HG02798 (cell line): Measurements from ENCODE around the gene VDR.

Source experiments
- ATAC-seq: cut with Tn5 transposase; IDR thresholded peaks from one replicate; pipeline ENCODE4 v1.9.1; 2021; ENCODE audit warnings: mild to moderate bottlenecking; ENCODE audit not compliant: unreplicated experiment, poor library complexity

Gene VDR

DNA sequence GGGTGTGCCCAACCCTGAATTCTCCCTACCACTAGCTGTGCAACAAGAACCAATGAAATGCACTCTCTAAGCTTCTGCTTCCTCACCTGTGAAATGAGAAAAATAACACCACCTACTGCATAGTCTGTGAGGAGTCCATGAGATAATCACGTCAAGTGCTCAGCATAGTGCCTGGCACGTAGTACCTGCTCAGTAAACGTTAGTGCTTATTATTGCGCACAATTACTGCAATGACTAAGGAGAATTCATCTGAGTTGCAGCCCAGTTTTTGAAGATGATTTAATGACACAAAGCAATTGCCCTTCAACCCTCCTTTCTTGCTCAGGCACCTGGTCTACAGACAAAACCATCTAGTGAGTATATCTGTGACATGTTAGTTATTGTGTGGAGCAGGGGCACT lies 8.8 kb downstream of the VDR start:
- ATAC-seq: no peak

- no peak for ATAC-seq
These were observed 10.1 kb downstream of the VDR start for GRCh38 chr12:47894652-47895051.

DNA sequence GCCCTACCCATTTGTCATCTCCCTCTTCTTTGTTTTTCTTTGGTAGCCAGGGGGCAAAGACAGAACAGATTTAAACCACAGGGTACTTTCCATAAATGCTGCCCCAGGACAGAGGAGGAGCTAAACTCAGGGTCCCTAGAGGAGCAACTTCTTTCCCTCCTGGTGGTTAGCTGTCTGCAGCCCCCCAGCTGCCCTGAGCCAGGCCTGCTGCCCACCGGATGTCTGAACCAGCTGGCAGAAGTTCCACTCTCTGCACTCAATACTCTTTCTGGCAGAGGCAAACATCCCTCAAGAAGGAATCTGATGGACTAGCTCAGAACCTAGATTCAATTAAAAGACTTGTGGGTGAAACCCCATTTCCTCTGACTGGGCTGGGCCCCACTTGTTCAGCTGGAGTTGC lies 10.7 kb downstream of the VDR start:
- peak; percentile 37 for ATAC-seq

DNA sequence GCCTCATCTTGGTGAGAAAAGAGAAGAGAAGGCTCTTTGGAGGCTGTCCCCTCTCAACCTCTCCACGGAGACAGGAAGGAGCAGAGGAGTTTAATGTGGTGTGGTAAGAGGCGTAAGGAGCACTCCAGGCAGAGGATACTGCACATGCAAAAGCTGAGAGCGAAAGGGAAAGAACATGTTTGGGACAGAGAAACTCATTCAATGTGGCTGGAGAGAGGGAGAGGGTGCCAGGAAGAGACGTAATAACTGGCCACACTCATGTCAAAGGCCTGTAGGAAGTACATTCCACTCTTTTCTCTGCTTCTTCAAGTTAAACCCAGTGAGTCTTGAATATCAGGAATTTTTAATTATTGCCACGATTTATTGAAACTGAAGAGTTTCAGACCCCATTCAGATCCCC lies 12.0 kb downstream of the VDR start:
- no peak for ATAC-seq

- no peak for ATAC-seq
These were observed 13.4 kb downstream of the VDR start for GRCh38 chr12:47891356-47891755.

DNA sequence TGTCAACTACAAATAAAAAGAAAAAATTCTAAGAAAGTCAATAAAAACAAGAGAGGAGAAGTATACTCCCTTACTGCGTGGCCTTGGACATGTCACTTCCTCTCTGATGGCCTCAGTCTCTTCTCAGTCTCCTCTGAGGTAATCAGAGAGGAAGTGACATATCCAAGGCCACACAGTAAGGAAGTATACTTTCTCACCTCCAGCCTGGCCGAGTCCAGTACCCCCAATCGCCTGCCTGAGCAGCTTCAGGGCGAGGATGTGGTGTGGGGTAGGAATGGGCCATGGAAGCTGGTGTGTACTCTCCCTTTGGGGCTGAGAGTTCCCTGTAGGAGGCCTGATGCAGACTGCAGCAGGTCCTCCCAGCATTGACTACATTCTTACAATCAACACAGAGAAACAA lies 15.8 kb downstream of the VDR start:
- peak; percentile 34 for ATAC-seq

- no peak for ATAC-seq
These were observed 16.5 kb downstream of the VDR start for GRCh38 chr12:47888153-47888819.

- ATAC-seq: no peak
These were observed 17.3 kb downstream of the VDR start for GRCh38 chr12:47887529-47887928.

DNA sequence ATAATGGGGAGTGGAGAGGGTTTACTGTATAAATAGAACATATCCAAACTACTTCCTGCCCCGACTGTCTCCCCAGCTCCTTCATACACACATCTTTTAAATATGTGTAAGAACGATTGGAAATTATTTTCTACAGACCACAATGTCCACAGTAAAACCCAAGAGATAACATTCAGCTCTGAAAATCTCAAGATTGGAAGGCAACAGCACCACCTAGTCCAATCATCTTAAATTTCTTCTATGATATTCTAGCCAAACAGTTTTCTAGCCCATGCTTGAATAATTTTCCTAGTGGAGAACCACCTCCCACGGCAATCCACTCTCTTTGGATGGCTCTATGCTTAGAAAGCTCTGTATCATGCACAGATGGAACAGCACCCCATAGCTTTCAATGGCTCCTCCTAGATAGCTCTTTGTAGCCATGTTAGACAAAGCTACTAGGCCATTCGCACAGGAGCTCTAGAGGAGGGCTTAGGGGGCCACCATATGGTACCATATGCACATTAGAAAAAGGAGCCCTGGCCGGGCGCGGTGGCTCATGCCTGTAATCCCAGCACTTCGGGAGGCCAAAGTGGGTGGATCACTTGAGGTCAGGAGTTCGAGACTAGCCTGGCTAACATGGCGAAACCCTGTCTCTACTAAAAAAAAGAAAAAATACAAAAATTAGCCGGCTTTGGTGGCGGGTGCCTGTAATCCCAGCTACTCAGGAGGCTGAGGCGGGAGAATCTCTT lies 18.1 kb downstream of the VDR start:
- no peak for ATAC-seq

- no peak for ATAC-seq
These were observed 19.2 kb downstream of the VDR start for GRCh38 chr12:47885566-47885965.

GRCh38 chr12:47885012-47885501 lies 19.7 kb downstream of the VDR start:
- peak; percentile 54 for ATAC-seq

DNA sequence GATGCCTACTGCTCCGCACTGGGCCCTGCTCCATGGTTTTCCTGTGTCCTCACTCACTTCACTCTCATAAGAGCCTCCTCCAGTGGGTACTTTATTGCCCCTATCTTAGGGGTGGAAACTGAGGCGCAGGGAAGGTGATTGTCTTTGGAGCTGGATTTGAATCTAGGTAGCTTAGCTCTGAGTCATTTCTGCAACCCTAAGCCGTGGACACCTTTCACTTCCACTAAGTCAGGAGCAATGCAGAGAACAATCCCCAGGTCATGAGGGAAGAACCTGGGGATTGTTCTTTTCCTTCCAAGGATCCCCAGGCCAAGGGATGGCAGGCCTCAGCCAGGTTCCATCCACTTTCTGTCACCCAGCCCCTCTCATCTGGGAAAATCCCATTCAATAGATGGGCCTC lies 20.3 kb downstream of the VDR start:
- no peak for ATAC-seq

DNA sequence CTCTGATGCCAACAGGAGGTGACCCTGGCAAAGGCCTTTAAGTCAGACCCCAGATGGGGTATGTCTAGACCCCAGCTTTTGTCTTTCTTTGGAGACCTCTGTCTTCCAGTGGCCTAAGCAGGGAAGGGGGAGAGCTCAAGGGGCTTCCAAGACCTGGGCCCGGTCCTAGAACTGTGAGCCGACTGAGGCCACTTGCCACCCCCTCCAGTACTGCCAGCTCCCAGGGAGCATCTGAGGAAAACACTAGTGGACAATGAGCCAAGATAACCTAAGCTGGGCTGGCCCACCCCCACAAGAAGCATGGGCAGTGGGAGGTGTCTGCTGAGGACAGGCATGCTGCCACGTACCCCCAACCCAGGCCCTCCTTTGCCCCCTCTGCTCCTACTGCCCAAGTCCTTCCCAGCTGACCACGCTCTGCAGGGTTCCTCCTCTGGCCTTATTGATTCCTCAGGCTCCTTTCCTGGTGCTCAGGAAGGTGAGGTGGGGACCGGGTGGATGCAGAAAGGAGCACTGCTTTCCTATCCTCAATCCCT lies 21.1 kb downstream of the VDR start:
- no peak for ATAC-seq

DNA sequence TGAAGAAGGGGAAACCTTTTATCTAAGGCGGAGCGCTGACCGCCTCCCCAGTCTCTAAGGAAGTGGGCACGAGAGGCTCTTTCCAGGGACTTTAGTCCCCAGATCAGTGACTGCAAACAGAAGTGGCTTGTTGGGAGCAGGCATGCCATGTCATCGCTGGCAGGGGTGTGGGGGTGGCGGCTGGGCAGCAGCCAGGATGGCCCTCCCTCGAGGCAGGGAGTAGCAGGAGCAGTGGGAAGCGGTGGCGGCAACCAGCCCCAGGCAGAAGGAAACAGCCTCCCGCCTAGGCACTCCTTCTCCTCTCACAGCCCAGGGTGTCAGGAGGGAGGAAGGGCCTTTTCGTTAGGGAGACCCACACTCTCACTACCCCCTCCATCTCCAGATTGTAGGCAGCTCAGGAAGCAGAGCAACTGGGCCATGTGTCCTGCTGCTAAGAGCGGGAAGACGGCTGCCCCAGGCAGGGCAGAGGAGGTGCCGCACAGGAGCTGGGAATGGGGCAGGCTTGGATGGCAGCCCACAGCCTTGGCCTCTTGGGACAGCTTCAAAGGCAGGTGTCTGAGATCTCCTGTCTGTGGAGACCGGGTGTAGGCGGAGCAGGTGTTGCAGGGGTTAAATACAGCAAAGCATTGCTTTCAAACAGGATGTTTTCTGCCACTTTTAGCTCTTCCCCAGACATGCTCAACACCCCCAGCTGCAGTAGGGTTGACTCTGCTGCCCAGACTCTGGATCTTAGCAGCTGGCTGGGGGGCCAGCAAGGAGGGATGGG lies 21.8 kb downstream of the VDR start:
- peak; percentile 82 for ATAC-seq

- no peak for ATAC-seq
These were observed 22.9 kb downstream of the VDR start for GRCh38 chr12:47881826-47882427.

DNA sequence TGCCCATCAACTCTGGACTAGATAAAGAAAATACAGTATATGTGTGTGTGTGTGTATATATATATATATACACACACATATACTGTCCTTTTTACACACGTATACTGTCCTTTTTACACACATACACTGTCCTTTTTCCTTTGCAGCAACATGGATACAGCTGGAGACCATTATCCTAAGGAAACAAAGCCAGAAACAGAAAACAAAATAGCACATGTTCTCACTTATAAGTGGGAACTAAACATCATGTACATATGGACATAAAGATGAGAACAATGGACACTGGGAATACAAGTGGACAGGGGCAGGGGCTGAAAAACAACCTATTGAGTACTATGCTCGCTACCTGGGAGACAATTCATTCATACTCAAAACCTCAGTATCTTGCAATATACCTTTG lies 23.7 kb downstream of the VDR start:
- ATAC-seq: no peak

GRCh38 chr12:47878918-47879481 lies 25.8 kb downstream of the VDR start:
- no peak for ATAC-seq

DNA sequence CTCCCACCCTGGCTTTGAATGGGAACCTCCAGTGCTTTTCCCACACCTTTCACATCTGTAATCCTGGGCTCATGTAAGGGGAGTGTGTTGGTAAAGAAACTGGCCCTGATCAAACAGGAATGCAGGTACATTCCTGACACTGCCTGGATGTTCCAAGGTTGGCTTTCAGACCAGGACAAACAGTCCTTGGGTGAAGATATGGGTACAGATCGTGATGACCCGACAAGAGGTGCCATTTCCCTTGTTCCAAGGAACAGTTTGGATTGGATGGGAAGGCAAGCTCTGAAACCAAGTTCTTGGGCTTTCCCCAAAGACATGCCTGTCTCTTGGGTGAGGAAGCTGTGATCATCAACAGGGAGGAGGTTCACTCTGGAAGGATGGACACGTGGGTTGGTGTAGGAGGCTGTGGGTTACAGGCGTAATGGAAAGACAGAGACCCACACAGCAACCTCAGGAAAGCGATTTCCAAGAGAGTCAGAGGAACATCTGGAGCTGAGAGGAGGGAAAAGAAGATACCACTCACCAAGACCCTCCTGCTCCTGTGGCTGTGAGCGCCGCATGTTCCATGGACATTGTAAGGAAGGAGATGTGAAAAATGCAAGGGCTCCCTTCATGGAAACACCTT lies 26.4 kb downstream of the VDR start:
- ATAC-seq: no peak

DNA sequence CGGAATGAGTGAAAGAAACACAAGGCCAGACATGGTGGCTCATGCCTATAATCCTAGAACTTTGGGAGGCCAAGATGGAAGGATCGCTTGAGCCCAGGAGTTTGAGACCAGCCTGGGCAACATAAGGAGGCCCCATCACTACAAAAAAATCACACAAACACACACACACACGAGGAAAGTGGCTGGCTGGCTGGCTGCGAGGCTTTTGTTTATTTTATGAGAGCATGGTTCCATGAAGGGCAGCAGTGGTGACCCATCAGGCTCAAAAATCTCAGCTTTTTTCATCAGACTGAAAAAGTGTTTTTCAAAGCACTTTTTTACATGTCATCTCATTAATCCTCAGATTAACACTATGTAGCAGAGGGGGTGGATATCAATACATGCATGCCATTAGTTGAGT lies 27.7 kb downstream of the VDR start:
- ATAC-seq: no peak

- no peak for ATAC-seq
These were observed 28.3 kb downstream of the VDR start for GRCh38 chr12:47876440-47876960.
